OCI-LY7 (cell line): ENCODE data around the gene NFATC3. TPM values are rescaled to one million over a fixed set of nuclear protein-coding genes. Genes with fewer than 3 reads are reported as not detected.
A peak's percentile ranks its signal among the peaks of the same experiment; 100 is the strongest.

Experiments used
- BruUV-seq: library from RNA; stranded (reverse); fragments of 400-500 nt; replicated peaks from 2 replicates; lab custom pipeline; 2021; lab: Mats Ljungman, UMichigan
- CTCF ChIA-PET: fragments of 300-600 bp; sonication (Branson Sonifier 250); formaldehyde crosslinking; loops from one replicate; lab custom pipeline; 2022; ENCODE audit warnings: antibody characterized with exemption; ENCODE audit not compliant: unreplicated experiment; lab: Charles Lee
- POLR2A ChIA-PET: fragments of 300-600 bp; sonication (Branson Sonifier 250); formaldehyde crosslinking; loops from one replicate; lab custom pipeline; 2022; ENCODE audit warnings: antibody characterized with exemption; lab: Charles Lee
- DNase-seq: peaks from one replicate; pipeline ENCODE4 v3.0.0-alpha.2; 2015; ENCODE audit warnings: low spot score
- H2AFZ ChIP-seq: fragments of 200-600 bp; sonication (generic), shearing (Covaris generic); 2 replicates; pipeline ENCODE4 v1.6.1; 2014; ENCODE audit warnings: mild to moderate bottlenecking, antibody characterized with exemption, low read length, moderate library complexity
- H3K27ac ChIP-seq: fragments of 200-600 bp; sonication (generic); 2 replicates; pipeline ENCODE4 v1.5.1; 2014; ENCODE audit warnings: mixed run types, low read depth, mild to moderate bottlenecking, moderate library complexity, low read length, inconsistent platforms; ENCODE audit not compliant: poor library complexity, severe bottlenecking
- H3K36me3 ChIP-seq: fragments of 200-600 bp; sonication (generic); 2 replicates; pipeline ENCODE4 v1.6.1; 2014; ENCODE audit warnings: mild to moderate bottlenecking, antibody characterized with exemption, low read length, moderate library complexity, mixed read lengths; ENCODE audit not compliant: insufficient read depth
- H3K4me1 ChIP-seq: fragments of 200-600 bp; sonication (generic); 2 replicates; pipeline ENCODE4 v1.5.1; 2014; ENCODE audit warnings: mild to moderate bottlenecking, low read length; ENCODE audit not compliant: insufficient read depth, poor library complexity, severe bottlenecking
- H3K4me2 ChIP-seq: fragments of 200-600 bp; sonication (generic); 2 replicates; pipeline ENCODE4 v1.6.1; 2014; ENCODE audit warnings: mild to moderate bottlenecking, low read length
- H3K4me3 ChIP-seq: fragments of 200-600 bp; sonication (generic); 2 replicates; pipeline ENCODE4 v1.5.1; 2014; ENCODE audit warnings: mild to moderate bottlenecking, low read depth, low read length; ENCODE audit not compliant: poor library complexity, severe bottlenecking
- H3K79me2 ChIP-seq: fragments of 200-600 bp; sonication (generic); 2 replicates; pipeline ENCODE4 v1.6.1; 2016; ENCODE audit warnings: low read depth, mild to moderate bottlenecking, low read length, moderate library complexity, mixed read lengths; ENCODE audit not compliant: insufficient read depth
- H3K9me2 ChIP-seq: fragments of 200-600 bp; sonication (generic); 2 replicates; pipeline ENCODE4 v1.6.1; 2016; ENCODE audit warnings: mild to moderate bottlenecking, low read length, mixed read lengths; ENCODE audit not compliant: insufficient read depth
- H3K9me3 ChIP-seq: fragments of 200-600 bp; sonication (generic); 2 replicates; pipeline ENCODE4 v1.6.1; 2014; ENCODE audit warnings: mild to moderate bottlenecking, mixed run types, low read length, mixed read lengths
- H4K20me1 ChIP-seq: fragments of 200-600 bp; sonication (generic); 2 replicates; pipeline ENCODE4 v1.6.1; 2014; ENCODE audit warnings: mild to moderate bottlenecking, antibody characterized with exemption, low read length, moderate library complexity, mixed read lengths; ENCODE audit not compliant: insufficient read depth
- CTCF ChIP-seq: fragments of 200-600 bp; sonication (generic); conservative IDR thresholded peaks from 2 replicates; pipeline ENCODE4 v1.5.1; 2014; ENCODE audit warnings: mild to moderate bottlenecking, antibody characterized with exemption, low read length, moderate library complexity, mixed read lengths
- EZH2phosphoT487 ChIP-seq: fragments of 200-600 bp; sonication (generic); IDR thresholded peaks from 2 replicates; pipeline ENCODE4 v1.6.1; 2018; ENCODE audit warnings: low read depth, borderline replicate concordance, mild to moderate bottlenecking, mixed run types, antibody characterized with exemption, low read length, moderate library complexity, mixed read lengths
- intact Hi-C: fragments of 100-400 bp; cut with micrococcal nuclease; formaldehyde crosslinking; loops from one replicate; pipeline ENCODE4 v1.10.0; 2022; ENCODE audit not compliant: unreplicated experiment
- total RNA-seq, 2 experiments: library from RNA; depleted of rRNA in 1 of 2; stranded (reverse); fragments of >200 nt in 1 of 2; shearing (Covaris generic) in 1 of 2; gene quantifications; 2 replicates each; pipeline ENCODE4 v1.2.3, GENCODE V29; 2014 to 2022

The NFATC3 gene
- total RNA-seq, 2 experiments from 2014 or later = 73.4 to 76.0 TPM

DNA sequence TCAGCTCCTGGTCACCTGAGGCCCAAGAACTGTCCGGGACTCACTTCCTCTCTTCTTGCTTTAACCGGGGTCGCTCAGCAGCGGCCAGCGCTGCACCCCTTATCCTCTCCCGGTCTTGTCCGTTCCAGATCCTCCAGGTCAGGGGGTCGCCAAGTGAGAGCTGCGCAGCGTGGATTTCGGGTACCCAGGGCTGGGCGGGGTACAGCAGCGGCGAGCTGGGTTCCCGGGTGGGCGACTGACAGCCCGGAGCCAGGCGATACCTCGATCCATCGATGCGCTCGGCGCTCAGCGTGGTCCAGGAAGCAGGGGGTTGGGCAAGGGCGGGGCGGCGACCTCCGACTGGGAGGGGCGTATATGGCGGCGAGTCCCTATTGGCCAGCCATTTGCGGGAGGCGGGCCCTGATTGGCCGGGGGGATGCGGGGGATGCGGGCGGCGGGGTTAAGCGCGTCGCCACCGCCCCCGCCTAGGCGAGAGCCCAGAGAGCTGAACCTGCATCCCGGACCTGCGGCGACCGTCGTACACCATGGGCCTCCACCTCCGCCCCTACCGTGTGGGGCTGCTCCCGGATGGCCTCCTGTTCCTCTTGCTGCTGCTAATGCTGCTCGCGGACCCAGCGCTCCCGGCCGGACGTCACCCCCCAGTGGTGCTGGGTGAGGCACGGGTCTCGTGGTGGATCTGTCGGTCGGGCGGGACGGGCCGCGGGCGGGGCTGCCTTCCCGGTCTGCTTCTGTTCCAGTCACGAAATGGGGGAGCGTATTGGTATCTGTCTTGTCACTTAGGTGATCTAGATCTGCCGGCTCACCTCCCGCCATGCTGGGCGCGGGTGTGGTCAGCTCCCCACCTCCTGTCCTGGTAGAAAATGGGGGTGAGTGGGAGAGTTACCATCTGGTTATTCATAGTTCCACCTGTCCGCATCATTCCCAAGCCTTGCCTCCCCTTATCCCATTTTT, 160.0 kb downstream of the NFATC3 start, which contains the start of gene PLA2G15:
Gene PLA2G15, plus strand, starts transcription at position 471 of the 951 bp plus-strand sequence. Its CDS starts 54 bp downstream, at position 525.
- no peak for TF ChIP-seq CTCF
- no peak for TF ChIP-seq EZH2phosphoT487
- Histone ChIP-seq H3K9me3 (no peaks in the 10 kb centered on the region), H2AFZ (peak within 1 kb of the TSS; percentile 85), H4K20me1 (no peaks in the 10 kb centered on the region), H3K36me3 (peaks cover 18% of the 10 kb centered on the region), H3K4me3 (peak within 1 kb of the TSS; percentile 80), H3K9me2 (no peaks in the 10 kb centered on the region), H3K79me2 (peaks cover 18% of the 10 kb centered on the region; the same call in 1 of the 2 replicates), H3K4me1 (peaks cover 34% of the 10 kb centered on the region), H3K27ac (peak within 1 kb of the TSS; percentile 2), H3K4me2 (peak within 1 kb of the TSS; percentile 90)
- ChIA-PET CTCF (interaction anchor here (0.6 to 1.8 kb wide), 3 partner anchors 12 to 171 kb away, joined by 3 to 4 read pairs (median 3); no protein-coding TSS in a partner anchor), POLR2A (interaction anchor here (0.8 to 2.6 kb wide), 3 partner anchors 13 to 312 kb away, joined by 3 to 13 read pairs (median 5); no protein-coding TSS in a partner anchor)
- intact Hi-C loops = loop anchor here (1.0 kb wide), 1 partner anchor 12 kb away; no protein-coding TSS in a partner anchor
- DNase-seq = peak; percentile 94
- BruUV-seq = TSS peak; percentile 76

DNA sequence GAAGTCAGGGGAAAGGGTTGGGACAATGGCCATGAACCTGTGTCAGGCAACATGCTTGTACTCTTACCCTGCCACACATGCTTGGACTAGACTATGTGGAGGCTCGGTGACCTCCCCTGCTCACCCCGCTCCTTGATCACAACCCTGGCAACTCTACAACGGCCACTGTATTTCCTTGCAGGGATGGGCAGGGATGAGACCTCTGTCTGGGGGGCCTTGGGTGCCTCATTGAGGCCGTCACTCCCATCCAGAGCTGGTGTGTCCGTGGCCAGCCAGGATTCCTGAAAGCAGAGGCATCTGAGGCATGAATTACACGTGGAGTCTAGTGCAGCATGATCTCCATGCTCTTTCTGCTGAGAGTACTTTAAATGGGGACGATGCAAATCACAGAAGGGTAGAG, 161.0 kb downstream of the NFATC3 start:
- Histone ChIP-seq H2AFZ (no peak overlapping the region), H3K36me3 (peaks cover 25% of the 10 kb centered on the region), H3K4me1 (peaks cover 43% of the 10 kb centered on the region), H3K4me3 (peak overlapping the region; percentile 80), H3K27ac (no peak overlapping the region), H3K79me2 (peaks cover 21% of the 10 kb centered on the region; the same call in 1 of the 2 replicates), H3K9me3 (no peaks in the 10 kb centered on the region), H4K20me1 (no peaks in the 10 kb centered on the region), H3K9me2 (no peaks in the 10 kb centered on the region), H3K4me2 (peak overlapping the region; percentile 90)
- no peak for DNase-seq
- ChIA-PET POLR2A (interaction anchor here (0.7 to 2.6 kb wide), 4 partner anchors 12 to 323 kb away, joined by 3 to 13 read pairs (median 3); no protein-coding TSS in a partner anchor), CTCF (interaction anchor here (0.8 to 1.8 kb wide), 2 partner anchors 11 kb away, joined by 3 to 4 read pairs; no protein-coding TSS in a partner anchor)
- TF ChIP-seq CTCF (no peak), EZH2phosphoT487 (no peak)
- intact Hi-C loops = no loop called here
- BruUV-seq = no TSS peak
